ENCODE data around the gene COL13A1.

COL13A1 gene

GRCh38 chr10:69925111-69925510 is 123.4 kb downstream of the COL13A1 start:
- TF ChIP-seq, protein P1, sequence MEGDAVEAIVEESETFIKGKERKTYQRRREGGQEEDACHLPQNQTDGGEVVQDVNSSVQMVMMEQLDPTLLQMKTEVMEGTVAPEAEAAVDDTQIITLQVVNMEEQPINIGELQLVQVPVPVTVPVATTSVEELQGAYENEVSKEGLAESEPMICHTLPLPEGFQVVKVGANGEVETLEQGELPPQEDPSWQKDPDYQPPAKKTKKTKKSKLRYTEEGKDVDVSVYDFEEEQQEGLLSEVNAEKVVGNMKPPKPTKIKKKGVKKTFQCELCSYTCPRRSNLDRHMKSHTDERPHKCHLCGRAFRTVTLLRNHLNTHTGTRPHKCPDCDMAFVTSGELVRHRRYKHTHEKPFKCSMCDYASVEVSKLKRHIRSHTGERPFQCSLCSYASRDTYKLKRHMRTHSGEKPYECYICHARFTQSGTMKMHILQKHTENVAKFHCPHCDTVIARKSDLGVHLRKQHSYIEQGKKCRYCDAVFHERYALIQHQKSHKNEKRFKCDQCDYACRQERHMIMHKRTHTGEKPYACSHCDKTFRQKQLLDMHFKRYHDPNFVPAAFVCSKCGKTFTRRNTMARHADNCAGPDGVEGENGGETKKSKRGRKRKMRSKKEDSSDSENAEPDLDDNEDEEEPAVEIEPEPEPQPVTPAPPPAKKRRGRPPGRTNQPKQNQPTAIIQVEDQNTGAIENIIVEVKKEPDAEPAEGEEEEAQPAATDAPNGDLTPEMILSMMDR (IDR thresholded peaks at IDR 0.05), result no peak
- no peak overlapping the region for H3K27ac ChIP-seq
- no peak for DNase-seq (ENCODE audit: low spot score)
- no peak overlapping the region for H3K4me3 ChIP-seq

DNA sequence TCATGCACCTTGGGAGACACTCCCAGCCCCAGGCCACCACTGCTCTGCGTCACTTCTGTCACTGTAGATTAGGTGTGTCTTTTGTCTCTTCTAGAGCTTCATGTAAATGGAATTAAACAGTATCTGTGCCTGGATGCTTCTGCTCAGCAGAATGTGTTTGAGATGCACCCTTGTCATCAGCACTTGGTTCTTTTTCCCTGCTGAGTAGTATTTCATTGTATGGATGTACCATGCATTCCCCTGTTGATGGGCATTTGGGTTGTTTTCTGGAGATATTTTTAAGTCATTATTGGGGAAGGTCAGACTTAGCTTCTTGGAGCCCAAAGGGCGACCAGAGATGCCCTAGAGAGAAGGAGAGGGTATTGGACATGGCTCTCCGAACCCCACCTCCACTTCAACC is 126.6 kb downstream of the COL13A1 start:
- no peak for DNase-seq (ENCODE audit: low spot score)
- Histone ChIP-seq H3K4me3 (no peak overlapping the region), H3K27ac (no peak overlapping the region)
- TF ChIP-seq, protein P1 (IDR thresholded peaks at IDR 0.05), result no peak

- no peak overlapping the region for H3K27ac ChIP-seq
- no peak for DNase-seq (ENCODE audit: low spot score)
- H3K4me3 ChIP-seq, result no peak overlapping the region
- TF ChIP-seq, protein P1 (IDR thresholded peaks at IDR 0.05), result no peak
Measured at GRCh38 chr10:69929575-69929974, 127.9 kb downstream of the COL13A1 start.

DNA sequence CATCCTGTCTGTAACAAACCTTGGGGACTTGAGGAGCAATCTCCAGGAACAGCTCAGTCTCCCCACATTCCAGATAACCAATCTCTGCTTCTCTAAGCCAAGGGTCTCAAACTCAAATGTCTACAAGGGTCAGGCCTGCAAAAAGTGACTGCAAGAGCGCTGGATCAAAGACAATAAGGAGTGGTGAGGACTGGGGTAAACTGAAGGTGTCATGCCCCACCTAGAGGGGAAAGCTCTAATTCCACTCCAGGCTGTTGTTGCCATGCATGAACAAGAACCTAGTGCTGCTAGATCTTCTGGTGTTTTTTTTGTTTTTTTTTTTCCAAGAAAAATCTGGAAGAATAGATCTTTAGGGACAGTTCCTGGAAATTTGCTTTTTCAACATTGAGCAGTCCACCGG is 133.1 kb downstream of the COL13A1 start:
- no peak overlapping the region for H3K4me3 ChIP-seq
- TF ChIP-seq, protein P1 (IDR thresholded peaks at IDR 0.05), result no peak
- H3K27ac ChIP-seq, result no peak overlapping the region
- no peak for DNase-seq (ENCODE audit: low spot score)

- Histone ChIP-seq H3K4me3 (no peak overlapping the region), H3K27ac (no peak overlapping the region)
- no peak for DNase-seq (ENCODE audit: low spot score)
- TF ChIP-seq, protein P1 (IDR thresholded peaks at IDR 0.05), result no peak
Measured at GRCh38 chr10:69936091-69936490, 134.4 kb downstream of the COL13A1 start.

DNA sequence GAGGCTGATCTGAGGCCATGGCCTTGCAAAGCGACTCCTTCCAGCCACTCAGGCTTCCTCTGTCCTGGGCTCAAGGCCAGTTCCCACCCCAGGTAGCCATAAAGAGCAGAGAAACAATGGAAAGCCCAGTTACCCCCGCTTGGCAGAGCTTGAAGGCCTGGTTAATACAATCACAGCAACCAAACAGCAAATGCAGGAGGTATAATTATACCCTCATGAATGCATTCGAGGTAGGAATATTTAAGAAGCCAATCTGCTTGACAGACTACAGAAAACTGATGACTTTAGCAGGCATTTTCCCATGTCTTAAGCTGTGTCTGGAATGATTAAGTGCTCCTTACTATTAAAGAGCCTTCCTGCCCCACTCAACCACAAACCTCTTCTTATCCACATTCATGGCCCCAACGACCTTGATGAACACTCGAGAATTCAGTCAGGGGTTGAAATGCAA is 136.9 kb downstream of the COL13A1 start:
- no peak overlapping the region for H3K27ac ChIP-seq
- TF ChIP-seq, protein P1 (IDR thresholded peaks at IDR 0.05), result no peak
- no peak overlapping the region for H3K4me3 ChIP-seq
- DNase-seq (ENCODE audit: low spot score), result no peak

DNA sequence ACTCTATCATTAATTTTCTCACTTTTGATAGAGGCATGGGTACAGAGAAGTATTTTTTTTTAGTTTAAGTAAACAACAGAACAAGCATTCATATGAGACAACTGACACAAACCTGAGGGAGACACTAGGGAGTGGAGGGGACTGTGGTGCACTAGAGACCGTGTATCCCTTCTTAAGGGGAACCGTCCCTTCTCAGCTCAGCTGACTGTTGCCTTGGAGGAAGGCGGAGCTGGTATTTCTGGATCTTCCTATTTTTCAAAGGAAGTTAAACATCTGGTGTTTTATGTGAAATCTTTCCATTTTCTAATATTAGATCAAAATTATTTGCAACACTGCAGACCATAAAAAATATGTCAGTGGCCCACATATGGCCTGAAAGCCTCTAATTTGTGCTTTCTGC is 137.4 kb downstream of the COL13A1 start:
- no peak for DNase-seq (ENCODE audit: low spot score)
- no peak overlapping the region for H3K27ac ChIP-seq

More for the DNA sequence above, 137.4 kb downstream of the COL13A1 start:
- TF ChIP-seq, protein P1 (IDR thresholded peaks at IDR 0.05), result no peak
- H3K4me3 ChIP-seq, result no peak overlapping the region
